Suprapubic skin (tissue), 4 donors: Measurements from ENCODE around the gene ADI1. TPM values are rescaled to one million over a fixed set of nuclear protein-coding genes. Genes with fewer than 3 reads are reported as not detected.

Experiments
- DNase-seq, 2 donors: peaks; one replicate each; pipeline ENCODE4 v3.0.0-alpha.2; 2019; ENCODE audit warnings: low spot score in 2 of 2
- H3K27ac ChIP-seq: fragments of 200-600 bp; sonication (generic); one replicate; pipeline ENCODE4 v1.5.1; 2019
- H3K27me3 ChIP-seq: fragments of 200-600 bp; sonication (generic); one replicate; pipeline ENCODE4 v1.5.1; 2019
- H3K36me3 ChIP-seq: fragments of 200-600 bp; sonication (generic); one replicate; pipeline ENCODE4 v1.5.1; 2019
- H3K4me1 ChIP-seq: fragments of 200-600 bp; sonication (generic); one replicate; pipeline ENCODE4 v1.5.1; 2019
- H3K4me3 ChIP-seq: fragments of 200-600 bp; sonication (generic); one replicate; pipeline ENCODE4 v1.5.1; 2019; ENCODE audit warnings: mild to moderate bottlenecking
- H3K9me3 ChIP-seq: fragments of 200-600 bp; sonication (generic); one replicate; pipeline ENCODE4 v1.5.1; 2019
- CTCF ChIP-seq, 2 donors: fragments of 200-600 bp in 1 of 2; fragments of 450-650 bp in 1 of 2; sonication (generic) in 1 of 2; IDR thresholded peaks; one replicate each; pipeline ENCODE4 v1.5.1; 2016 to 2019; ENCODE audit warnings: antibody characterized with exemption in 2 of 2, mild to moderate bottlenecking in 1 of 2, moderate library complexity in 1 of 2
- EP300 ChIP-seq: sonication (generic); formaldehyde crosslinking; IDR thresholded peaks from one replicate; pipeline ENCODE4 v1.6.1; 2017; ENCODE audit warnings: antibody characterized with exemption
- POLR2A ChIP-seq, 2 donors: fragments of 450-650 bp; IDR thresholded peaks; one replicate each; pipeline ENCODE4 v1.6.1; 2017; ENCODE audit warnings: antibody characterized with exemption in 2 of 2, mild to moderate bottlenecking in 2 of 2, moderate library complexity in 2 of 2
- POLR2AphosphoS5 ChIP-seq, 3 donors: sonication (generic); formaldehyde crosslinking; IDR thresholded peaks; one replicate each; pipeline ENCODE4 v1.6.1; 2017; ENCODE audit warnings: antibody characterized with exemption in 3 of 3
- WGBS: methylation state at CpG from one replicate; pipeline ENCODE4 v1.1.5; 2018; 5-methylcytosine and 5-hydroxymethylcytosine counted together
- total RNA-seq, 4 donors: library from RNA; depleted of rRNA; stranded (reverse); fragments of >200 nt; gene quantifications; one replicate each; pipeline ENCODE4 v1.1.0, GENCODE V29; 2016

ADI1 gene
- total RNA-seq, 4 donors from 2014 or later, result 39.2 to 54.4 (median 45.4) TPM

- TF ChIP-seq EP300 (no peak), POLR2AphosphoS5 (IDR thresholded peaks at IDR 0.05) (no peak), CTCF (IDR thresholded peaks at IDR 0.05) (no peak), POLR2A (IDR thresholded peaks at IDR 0.05) (no peak)
- Histone ChIP-seq H3K36me3 (peaks cover 80% of the 10 kb centered on the region), H3K27ac (no peak overlapping the region), H3K9me3 (no peaks in the 10 kb centered on the region), H3K27me3 (no peaks in the 10 kb centered on the region), H3K4me1 (no peaks in the 10 kb centered on the region), H3K4me3 (no peak overlapping the region)
- DNase-seq, result no peak
- 70% methylated on average over 6 of the region's 6 CpGs for WGBS
These were observed 23.8 kb upstream of the ADI1 start for GRCh38 chr2:3543023-3543683.

- H3K4me3 ChIP-seq, result no peak overlapping the region
- TF ChIP-seq POLR2A (IDR thresholded peaks at IDR 0.05) (no peak), EP300 (no peak), POLR2AphosphoS5 (IDR thresholded peaks at IDR 0.05) (no peak)
- DNase-seq, result no peak
- H3K27me3 ChIP-seq, result no peaks in the 10 kb centered on the region
- no peaks in the 10 kb centered on the region for H3K4me1 ChIP-seq
- H3K27ac ChIP-seq, result no peak overlapping the region
- WGBS, result 83% methylated on average over 5 of the region's 5 CpGs
- peaks cover 70% of the 10 kb centered on the region for H3K36me3 ChIP-seq
- no peaks in the 10 kb centered on the region for H3K9me3 ChIP-seq
These were observed 22.8 kb upstream of the ADI1 start for GRCh38 chr2:3542107-3542506.

- peaks cover 47% of the 10 kb centered on the region for H3K36me3 ChIP-seq
- no peak overlapping the region for H3K27ac ChIP-seq
- no peak overlapping the region for H3K4me3 ChIP-seq
- no peak for TF ChIP-seq POLR2AphosphoS5 (IDR thresholded peaks at IDR 0.05)
- TF ChIP-seq POLR2A (IDR thresholded peaks at IDR 0.05), result no peak
- no peak for TF ChIP-seq CTCF (IDR thresholded peaks at IDR 0.05)
- H3K9me3 ChIP-seq, result no peaks in the 10 kb centered on the region
- no peaks in the 10 kb centered on the region for H3K27me3 ChIP-seq
- peaks cover 17% of the 10 kb centered on the region for H3K4me1 ChIP-seq
- WGBS, result 84% methylated on average over 9 of the region's 9 CpGs
- DNase-seq, result no peak
These were observed 20.5 kb upstream of the ADI1 start for GRCh38 chr2:3539836-3540235.

- DNase-seq, result peak in 1 of 2 donors; percentile 72
- peak in 1 of 2 donors; percentile 13 for TF ChIP-seq CTCF (IDR thresholded peaks at IDR 0.05)
- TF ChIP-seq POLR2A (IDR thresholded peaks at IDR 0.05), result no peak
- TF ChIP-seq EP300, result no peak
- TF ChIP-seq POLR2AphosphoS5 (IDR thresholded peaks at IDR 0.05), result no peak
- H3K4me3 ChIP-seq, result peak overlapping the region; percentile 44
- H3K27me3 ChIP-seq, result no peaks in the 10 kb centered on the region
- peak overlapping the region; percentile 93 for H3K27ac ChIP-seq
- H3K9me3 ChIP-seq, result no peaks in the 10 kb centered on the region
- H3K4me1 ChIP-seq, result peaks cover 17% of the 10 kb centered on the region
- WGBS, result 82% methylated on average over 16 of the region's 16 CpGs
- H3K36me3 ChIP-seq, result peaks cover 20% of the 10 kb centered on the region
These were observed 17.6 kb upstream of the ADI1 start for GRCh38 chr2:3536682-3537632.

- no peaks in the 10 kb centered on the region for H3K27me3 ChIP-seq
- WGBS, result 16% methylated on average over 24 of the region's 24 CpGs
- H3K27ac ChIP-seq, result peak overlapping the region; percentile 93
- H3K4me1 ChIP-seq, result peaks cover 17% of the 10 kb centered on the region
- DNase-seq, result peak in 1 of 2 donors; percentile 76
- H3K4me3 ChIP-seq, result peak overlapping the region; percentile 44
- H3K9me3 ChIP-seq, result no peaks in the 10 kb centered on the region
- peak in 1 of 2 donors; percentile 35 for TF ChIP-seq POLR2A (IDR thresholded peaks at IDR 0.05)
- TF ChIP-seq EP300, result no peak
- H3K36me3 ChIP-seq, result peaks cover 11% of the 10 kb centered on the region
These were observed 16.7 kb upstream of the ADI1 start for GRCh38 chr2:3535794-3536681.
